ENCODE data around the gene SERINC5. TPM values are rescaled to one million over a fixed set of nuclear protein-coding genes. Genes with fewer than 3 reads are reported as not detected.
"Not testable (repeated sequence)": the region's sequence is repeated elsewhere in the genome, so short reads cannot be mapped to it uniquely, and the experiment has no call there.

Gene SERINC5
- total RNA-seq, 2 donors from 2014 or later, result 147 to 152 TPM

GRCh38 chr5:80185095-80185494 is 70.8 kb downstream of the SERINC5 start:
- DNase-seq (no peak), ATAC-seq (no peak)
- intact Hi-C loops (cut with DNase I, micrococcal nuclease), result no loop called here

- ATAC-seq, result peak; percentile 46
- intact Hi-C loops (cut with DNase I, micrococcal nuclease), result no loop called here
Observed at GRCh38 chr5:80184235-80185023, 71.4 kb downstream of the SERINC5 start.

DNA sequence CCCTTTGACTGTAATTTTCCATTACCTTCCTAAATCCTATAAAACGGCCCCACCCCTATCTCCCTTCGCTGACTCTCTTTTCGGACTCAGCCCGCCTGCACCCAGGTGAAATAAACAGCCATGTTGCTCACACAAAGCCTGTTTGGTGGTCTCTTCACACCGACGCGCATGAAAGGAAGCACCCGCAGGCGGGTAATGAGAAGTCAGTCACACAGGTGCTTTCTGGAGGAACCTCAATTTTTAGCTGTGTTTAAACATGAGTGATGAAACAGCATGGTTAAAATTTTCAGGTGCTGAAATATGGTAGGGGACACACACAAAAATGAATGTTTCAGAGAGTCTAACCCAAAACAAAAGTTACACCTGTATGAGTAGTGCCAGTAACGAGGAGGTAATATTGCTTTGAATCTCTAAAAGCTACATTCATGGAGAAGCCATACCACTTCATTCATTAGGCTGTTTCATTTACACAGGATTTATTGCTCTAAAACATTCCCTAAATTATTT is 72.1 kb downstream of the SERINC5 start:
- DNase-seq; ATAC-seq; intact Hi-C loops (cut with DNase I, micrococcal nuclease): not testable (repeated sequence)

More at GRCh38 chr5:80184235-80185023, 71.4 kb downstream of the SERINC5 start:
- peak; percentile 65 to 69 for DNase-seq

DNA sequence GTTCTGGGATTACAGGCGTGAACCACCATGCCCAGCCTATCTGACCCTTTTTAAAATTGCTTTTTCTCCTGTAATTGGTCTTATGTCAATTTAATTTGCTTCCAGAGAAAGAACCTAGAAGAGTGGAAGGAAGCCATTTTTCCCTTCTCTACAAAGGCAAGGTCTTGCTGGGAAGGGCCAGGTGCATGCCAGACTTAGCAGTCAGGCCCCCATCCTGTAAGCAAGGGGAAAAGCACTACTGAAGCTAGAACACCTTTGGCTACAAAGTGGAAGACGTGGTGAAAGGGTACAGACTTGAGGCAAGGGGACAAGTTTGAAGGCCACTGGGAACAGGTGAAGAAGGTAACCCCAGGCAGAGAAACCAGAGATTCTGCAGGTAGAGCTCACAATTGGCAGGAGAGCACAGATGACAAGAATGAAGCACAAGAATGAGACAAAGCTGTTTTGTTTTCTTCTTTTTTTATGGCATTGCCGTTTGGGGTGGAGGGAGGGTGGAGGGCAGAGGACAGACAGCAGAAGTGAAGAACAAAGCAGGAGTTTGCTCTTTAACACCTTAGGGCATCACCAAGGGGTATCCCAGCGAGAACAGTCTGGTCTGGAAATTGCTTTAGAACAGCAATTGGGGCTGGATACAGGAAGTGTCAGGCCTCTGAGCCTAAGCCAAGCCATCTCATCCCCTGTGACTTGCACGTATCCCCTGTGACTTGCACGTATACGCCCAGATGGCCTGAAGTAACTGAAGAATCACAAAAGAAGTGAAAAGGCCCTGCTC is 72.9 kb downstream of the SERINC5 start:
- intact Hi-C loops (cut with DNase I, micrococcal nuclease), result no loop called here
- DNase-seq (no peak), ATAC-seq (peak; percentile 4)

DNA sequence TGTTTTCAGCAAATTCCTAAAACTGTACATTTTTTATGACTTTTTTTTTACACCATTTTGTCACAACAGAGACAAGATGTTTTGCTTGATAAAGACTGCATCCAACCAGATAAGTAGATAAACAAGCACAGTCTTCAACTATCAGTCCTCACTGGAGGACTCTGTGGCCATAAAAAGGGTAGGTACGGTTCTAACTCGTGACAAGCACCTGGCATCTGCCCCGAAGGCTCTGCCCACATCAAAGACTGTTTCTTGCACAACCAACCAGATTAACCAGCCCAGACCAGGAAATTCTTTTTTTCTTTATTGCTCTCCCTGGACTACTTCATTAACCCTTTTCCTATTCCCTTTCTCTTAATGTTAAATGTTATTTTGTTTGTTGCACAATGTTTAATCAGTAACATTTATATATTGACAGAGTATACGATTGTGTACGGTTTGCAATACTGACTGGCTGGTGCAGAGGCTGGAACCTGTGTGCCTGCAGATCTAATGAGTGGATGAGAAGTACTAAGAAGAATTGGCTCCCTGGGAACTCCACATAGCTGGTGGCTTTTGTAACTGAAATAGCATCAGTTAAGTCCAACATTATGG is 74.1 kb downstream of the SERINC5 start:
- DNase-seq (peak; percentile 80 to 91), ATAC-seq (peak; percentile 82)
- intact Hi-C loops (cut with DNase I, micrococcal nuclease), result no loop called here

DNA sequence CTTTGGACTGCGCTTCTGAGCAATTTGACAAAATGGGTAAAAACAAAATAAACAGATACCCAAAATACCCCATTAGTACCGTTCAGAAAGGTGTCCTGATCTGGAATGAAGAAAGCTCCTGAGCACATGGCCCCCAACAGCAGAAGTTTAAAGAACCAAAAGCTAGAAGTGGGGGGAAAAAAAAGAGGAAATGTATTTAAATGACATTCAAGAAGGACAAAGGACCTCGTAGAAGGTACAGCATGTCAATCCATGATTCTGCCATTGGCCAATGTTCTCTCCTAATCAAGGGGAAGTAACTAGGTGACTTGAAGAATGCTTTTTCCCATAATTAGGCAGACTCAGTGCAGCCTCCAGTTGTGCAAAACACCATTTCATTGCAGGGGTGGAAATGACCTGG is 78.6 kb downstream of the SERINC5 start:
- intact Hi-C loops (cut with DNase I, micrococcal nuclease), result no loop called here
- ATAC-seq (no peak), DNase-seq (no peak)

GRCh38 chr5:80175337-80175736 is 80.5 kb downstream of the SERINC5 start:
- peak; percentile 61 for ATAC-seq
- intact Hi-C loops (cut with DNase I, micrococcal nuclease), result no loop called here
- no peak for DNase-seq

- intact Hi-C loops (cut with DNase I, micrococcal nuclease), result no loop called here
- ATAC-seq, result no peak
- DNase-seq, result no peak
Observed at GRCh38 chr5:80174790-80175189, 81.1 kb downstream of the SERINC5 start.

- intact Hi-C loops (cut with DNase I, micrococcal nuclease), result no loop called here
- DNase-seq (no peak), ATAC-seq (no peak)
Observed at GRCh38 chr5:80172067-80172695, 83.7 kb downstream of the SERINC5 start.

- no peak for DNase-seq
- ATAC-seq, result no peak
- intact Hi-C loops (cut with DNase I, micrococcal nuclease), result no loop called here
Observed at GRCh38 chr5:80170117-80170535, 85.7 kb downstream of the SERINC5 start.

DNA sequence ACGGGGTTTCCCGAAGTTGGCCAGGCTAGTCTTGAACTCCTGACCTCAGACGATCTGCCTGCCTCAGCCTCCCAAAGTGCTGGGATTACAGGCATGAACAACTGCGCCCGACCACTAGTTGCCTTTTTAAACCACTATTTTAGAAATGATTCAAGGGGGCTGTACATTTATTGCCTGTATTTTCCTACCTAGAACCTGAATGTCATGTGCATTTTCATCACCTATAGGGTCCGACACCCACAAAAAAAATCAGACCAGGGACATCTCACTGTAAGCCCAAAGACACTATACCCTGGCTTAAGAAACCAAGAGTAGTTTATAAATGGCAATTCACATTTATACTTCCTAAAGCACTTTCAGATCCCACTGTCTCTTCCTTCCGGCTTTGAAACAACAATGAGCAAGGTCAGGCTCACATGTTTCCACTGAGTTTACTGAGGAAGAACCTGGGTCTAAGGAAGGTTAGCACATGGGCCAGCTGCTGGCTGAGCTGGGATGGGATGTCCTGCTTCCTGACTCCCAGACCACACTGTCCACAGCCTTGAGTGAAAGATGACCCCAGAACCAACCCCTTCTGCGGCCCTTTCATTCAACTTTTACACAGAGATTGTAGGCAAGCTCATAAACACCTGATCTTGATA is 87.3 kb downstream of the SERINC5 start:
- ATAC-seq (no peak), DNase-seq (no peak)
- intact Hi-C loops (cut with DNase I, micrococcal nuclease), result no loop called here

DNA sequence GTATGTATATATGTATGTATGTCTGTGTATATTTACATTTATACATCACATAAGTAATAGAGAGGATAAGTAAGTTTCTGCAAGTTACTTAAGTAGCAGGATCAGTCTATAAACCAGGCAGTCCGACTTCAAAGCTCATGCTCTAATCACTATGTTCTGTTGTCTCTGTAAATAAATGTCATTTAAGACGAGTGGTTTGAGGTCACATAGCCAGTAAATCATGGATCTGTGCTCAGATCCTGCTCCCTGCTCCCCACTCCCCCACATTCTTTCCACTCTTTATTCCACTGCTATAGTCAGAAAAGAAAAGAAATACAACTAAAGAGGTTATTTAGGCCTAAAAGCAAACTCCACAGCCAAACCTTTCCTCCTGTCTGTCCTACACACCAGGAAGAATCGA is 90.4 kb downstream of the SERINC5 start:
- no peak for DNase-seq
- ATAC-seq, result no peak
- intact Hi-C loops (cut with DNase I, micrococcal nuclease), result no loop called here

GRCh38 chr5:80161165-80161564 is 94.7 kb downstream of the SERINC5 start:
- intact Hi-C loops (cut with DNase I, micrococcal nuclease), result no loop called here
- ATAC-seq (no peak), DNase-seq (no peak)

DNA sequence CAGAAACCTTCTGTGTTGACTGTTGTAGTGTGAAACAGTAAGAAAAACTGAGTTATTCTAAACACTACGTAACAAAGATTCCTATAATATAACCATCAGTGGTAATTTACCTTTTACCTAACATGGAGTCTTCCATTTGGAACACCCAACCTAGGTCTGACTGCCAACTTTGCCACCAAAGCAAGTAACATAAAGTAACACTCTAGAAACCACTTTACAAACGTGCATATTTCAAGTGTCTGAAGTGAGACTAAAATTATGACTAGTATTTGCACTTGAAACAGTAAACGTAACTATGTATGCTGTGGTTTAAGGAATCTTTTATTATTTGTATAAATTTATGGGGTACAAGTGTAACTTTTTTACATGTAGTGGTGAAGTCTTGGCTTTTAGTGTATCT is 95.6 kb downstream of the SERINC5 start:
- DNase-seq, result no peak
- no peak for ATAC-seq
- intact Hi-C loops (cut with DNase I, micrococcal nuclease), result no loop called here

DNA sequence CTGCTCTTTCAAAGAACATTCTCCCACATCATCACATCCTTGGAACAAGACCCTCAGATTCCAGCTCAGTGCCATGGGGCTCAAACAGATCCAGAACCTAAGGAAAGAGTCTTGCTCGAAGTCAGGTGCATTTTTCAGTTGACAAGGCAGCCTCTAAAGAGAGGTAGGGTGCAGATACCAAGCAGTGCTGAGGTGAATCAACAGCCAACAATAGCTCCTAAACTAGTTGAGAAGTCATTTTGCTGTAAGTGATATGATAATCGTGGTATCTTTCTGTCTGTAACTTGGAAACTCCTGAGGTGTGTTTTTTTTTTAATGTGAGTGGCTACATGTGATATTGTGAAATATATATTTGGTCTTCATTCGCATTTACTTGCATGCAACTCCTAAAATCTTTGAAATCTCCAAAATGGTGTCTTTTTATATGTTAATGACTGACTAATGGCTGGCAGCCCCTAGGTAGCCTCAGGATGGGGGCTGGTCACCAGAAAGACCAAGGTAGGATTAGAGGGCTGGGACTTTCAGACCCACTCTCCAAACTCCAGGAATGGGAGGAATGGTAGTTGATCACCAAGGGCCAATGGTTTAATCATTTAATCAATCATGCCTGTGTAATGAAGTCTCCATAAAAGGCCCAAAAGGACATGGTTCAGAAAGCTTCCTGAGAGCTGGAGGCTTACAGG is 96.6 kb downstream of the SERINC5 start:
- ATAC-seq, result no peak
- intact Hi-C loops (cut with DNase I, micrococcal nuclease), result no loop called here
- DNase-seq, result no peak

GRCh38 chr5:80156156-80156555 is 99.7 kb downstream of the SERINC5 start:
- intact Hi-C loops (cut with DNase I, micrococcal nuclease), result no loop called here
- ATAC-seq, result no peak
- no peak for DNase-seq

GRCh38 chr5:80154749-80155148 is 101.1 kb downstream of the SERINC5 start:
- intact Hi-C loops (cut with DNase I, micrococcal nuclease), result no loop called here
- DNase-seq, result no peak
- no peak for ATAC-seq

GRCh38 chr5:80154289-80154688 is 101.6 kb downstream of the SERINC5 start:
- intact Hi-C loops (cut with DNase I, micrococcal nuclease); ATAC-seq; DNase-seq: not testable (repeated sequence)

All from left colon (tissue), 2 donors.